GM12874 (cell line): ENCODE data around the gene GPS1.

ENCODE experiments used
- TF ChIP-seq, protein P1 (sequence below): IDR thresholded peaks from 2 replicates; pipeline ENCODE4 v1.5.1; 2011; ENCODE audit warnings: low read depth, mild to moderate bottlenecking, control low read depth, low read length, moderate library complexity; ENCODE audit not compliant: insufficient read depth

GPS1 gene

GRCh38 chr17:82081546-82081945, 29.8 kb downstream of the GPS1 start:
- TF ChIP-seq, protein P1, sequence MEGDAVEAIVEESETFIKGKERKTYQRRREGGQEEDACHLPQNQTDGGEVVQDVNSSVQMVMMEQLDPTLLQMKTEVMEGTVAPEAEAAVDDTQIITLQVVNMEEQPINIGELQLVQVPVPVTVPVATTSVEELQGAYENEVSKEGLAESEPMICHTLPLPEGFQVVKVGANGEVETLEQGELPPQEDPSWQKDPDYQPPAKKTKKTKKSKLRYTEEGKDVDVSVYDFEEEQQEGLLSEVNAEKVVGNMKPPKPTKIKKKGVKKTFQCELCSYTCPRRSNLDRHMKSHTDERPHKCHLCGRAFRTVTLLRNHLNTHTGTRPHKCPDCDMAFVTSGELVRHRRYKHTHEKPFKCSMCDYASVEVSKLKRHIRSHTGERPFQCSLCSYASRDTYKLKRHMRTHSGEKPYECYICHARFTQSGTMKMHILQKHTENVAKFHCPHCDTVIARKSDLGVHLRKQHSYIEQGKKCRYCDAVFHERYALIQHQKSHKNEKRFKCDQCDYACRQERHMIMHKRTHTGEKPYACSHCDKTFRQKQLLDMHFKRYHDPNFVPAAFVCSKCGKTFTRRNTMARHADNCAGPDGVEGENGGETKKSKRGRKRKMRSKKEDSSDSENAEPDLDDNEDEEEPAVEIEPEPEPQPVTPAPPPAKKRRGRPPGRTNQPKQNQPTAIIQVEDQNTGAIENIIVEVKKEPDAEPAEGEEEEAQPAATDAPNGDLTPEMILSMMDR: no peak

DNA sequence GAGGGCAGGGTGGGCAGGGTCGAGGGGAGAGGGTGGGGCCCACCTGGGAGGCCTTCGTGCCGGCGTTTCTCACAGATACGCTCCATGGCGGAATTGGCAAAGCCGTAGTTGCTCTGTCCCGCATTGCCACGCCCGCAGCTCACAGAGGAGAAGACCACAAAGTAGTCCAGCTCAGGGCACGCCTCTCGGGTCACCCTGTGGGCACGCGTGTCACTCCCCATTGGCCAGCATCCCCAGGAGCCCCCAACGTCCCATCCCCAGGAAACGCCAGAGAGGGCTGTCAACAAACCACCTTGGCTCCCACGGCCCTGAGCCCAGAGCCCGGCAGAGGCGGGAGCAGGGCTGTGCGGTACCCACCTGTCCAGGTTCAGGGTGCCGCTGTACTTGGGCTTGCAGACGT, 30.3 kb downstream of the GPS1 start:
- TF ChIP-seq, protein P1: no peak

GRCh38 chr17:82082456-82082855, 30.8 kb downstream of the GPS1 start:
- TF ChIP-seq, protein P1: no peak

DNA sequence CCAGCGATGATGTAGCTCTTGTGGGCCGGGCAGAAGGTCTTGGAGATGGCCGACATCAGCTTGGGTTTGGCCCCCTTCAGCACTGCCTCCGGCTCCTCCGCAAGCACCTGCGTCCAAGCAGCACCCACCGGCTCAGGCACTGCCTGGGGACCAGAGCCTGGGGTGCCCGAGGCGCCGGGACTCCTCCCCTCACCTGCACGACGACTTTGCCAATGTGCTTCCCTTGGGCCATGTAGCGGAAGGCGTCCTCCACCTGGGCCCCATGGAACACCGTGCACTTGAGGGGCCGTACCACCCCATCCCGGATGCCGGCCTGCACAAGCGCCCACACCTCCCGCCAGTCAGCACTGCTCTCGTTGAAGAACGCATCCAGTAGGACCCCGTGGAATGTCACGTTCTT, 31.3 kb downstream of the GPS1 start:
- TF ChIP-seq, protein P1: no peak

DNA sequence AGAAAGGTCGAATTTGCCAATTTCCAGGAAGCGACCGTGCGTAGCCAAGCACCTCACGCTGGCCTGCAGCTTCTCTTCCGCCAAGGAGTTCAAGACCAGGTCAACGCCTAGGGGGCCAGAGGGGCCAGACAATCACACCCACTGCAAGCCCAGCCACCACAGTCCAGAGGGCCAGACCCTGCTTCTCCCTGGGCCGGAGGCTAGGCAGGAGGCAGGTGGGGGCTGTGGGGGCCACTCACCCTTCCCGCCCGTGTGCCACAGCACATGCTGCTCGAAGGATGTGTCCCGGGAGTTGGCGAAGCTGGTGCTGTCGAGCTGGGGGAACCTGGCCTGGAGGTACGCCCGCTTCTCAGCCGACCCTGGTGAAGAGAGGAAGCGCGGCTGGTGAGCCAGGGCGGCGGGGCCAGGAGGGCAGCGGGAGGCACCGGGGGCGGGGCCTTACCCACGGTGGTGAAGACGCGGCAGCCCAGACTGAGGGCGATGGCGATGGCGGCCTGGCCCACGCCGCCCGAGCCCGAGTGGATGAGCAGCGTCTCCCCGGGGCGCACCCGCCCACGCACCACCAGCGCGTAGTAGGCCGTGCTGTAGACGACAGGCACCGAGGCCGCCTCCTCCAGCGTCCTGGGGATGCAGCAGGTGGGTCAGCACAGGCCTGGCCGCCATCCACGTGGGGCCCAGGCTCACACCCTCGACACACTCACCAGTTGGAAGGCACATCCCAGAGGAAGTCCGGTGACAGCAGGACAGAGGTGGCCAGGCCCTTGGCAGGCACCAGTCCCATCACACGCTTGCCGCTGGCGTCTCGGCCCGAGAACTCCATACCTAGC, 32.0 kb downstream of the GPS1 start:
- TF ChIP-seq, protein P1: no peak

DNA sequence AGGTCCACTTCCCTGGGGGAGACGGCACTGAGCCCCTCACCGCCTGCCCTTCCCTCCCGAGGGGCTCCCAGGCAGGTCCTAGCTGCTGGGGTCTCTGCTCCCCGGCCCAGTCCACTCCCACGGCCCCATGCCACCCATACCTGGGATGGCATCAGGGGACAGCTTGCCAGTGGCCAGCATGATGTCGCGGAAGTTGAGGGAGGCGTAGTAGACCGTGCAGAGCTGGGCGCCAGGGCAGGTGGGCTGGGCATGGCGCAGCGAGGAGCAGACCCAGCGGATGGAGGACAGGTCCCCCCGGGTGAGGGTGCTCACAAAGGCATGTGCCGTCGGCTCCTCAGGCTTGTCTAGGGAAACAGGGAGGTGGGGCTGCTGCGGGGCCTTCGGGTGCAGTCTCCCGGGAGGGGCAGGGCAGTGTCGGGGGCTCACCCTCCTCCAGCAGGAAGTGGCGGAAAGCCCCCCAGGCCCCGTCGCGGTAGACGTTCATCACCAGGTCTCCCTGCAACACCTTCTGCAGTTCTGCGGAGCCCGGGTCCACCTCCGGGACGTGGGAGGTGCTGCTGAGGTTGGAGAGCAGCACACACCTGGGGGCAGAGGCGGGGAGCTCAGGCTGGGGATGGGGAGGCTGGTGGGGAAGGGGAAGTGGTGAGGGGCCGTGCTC, 32.8 kb downstream of the GPS1 start:
- TF ChIP-seq, protein P1: no peak

DNA sequence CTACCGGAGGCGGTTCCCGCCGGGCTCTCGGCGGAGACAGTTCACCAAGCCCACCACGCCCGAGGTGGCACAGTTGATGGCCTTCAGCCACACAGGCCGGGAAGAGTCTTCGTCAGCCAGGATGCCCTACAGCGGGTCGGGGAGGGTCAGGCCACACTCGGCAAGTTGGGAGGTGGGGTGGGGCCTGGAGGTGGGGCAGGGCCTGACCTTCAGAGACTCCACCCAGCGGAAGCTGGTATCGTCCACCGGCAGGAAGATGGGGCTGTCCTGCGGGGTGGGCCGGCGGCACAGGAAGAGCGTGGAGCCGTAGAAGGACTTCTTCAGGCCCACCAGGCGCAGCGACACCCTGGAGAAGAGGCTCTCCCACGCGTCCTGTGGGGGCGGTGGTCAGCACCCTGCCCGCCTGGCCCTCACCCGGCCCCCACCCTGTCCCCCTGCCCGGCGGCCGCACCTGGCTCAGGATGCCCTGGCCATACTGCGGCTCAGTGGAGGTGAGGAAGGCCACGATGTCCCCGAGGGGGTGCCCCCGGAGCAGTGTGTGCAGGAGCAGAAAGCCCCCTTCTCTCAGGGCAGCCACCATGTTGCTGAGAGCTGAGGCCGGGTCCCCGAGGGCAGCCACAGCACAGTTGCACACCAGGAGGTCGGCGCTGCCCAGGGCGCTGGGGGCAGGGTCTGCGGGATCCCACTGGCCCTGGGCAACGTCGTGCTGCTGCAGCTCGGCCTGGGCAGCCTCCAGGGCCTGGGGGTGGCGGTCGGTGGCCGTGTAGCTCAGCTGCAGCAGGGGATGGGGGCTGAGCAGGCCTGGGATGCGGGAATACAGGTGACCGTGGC, 33.5 kb downstream of the GPS1 start:
- TF ChIP-seq, protein P1: no peak
